GM18526 (cell line): ENCODE data around the gene DOC2A.

ENCODE experiments used
- POLR2A ChIP-seq: IDR thresholded peaks from 3 replicates; pipeline ENCODE4 v1.6.1; 2011; ENCODE audit not compliant: insufficient read length; ENCODE audit errors: extremely low read depth

Gene DOC2A

DNA sequence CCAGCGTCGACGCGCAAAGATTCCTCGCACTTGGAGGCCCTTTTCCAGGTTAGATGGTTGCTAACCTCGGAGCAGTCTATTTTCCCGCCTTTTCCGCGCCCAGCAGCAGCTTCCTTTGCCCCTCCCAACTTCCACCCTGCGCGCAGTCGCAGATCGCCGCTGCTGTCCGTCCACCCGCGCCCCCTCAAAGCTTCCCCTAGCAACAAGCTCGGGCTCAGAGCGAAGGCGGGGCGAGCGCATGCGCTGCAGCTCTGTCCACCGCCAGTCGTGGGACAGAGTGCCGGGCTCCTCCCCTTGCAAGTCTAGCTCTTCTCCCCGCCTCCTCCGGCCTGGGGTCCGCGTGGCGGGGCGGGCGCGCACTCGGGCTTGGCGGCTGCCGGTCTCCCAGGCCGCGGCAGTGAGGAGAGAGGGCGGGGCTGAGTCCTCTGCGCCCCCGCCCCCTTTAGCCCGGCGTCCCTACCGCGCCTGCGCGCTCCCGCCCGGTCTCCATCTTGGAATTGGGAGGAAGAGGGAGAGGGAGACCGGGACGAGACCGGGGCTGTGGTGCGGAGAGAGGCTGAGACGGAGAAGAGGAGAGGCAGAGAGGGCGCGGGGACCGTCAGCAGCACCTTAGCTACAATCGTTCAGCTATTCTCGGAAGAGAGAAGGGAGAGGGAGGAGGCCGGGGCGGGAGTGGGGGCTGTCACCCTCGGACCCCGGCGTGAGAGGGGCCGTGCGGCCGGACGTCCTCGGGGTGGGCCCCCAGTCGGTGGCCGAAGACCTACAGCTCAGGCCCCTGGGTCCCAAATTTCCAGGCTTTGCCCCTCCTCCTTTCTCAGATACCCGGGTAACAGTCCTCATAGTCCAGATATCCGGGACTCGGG is 37.2 kb downstream of the DOC2A start, which contains the start of gene TAOK2:
Gene TAOK2 (plus strand): TSS at position 485 of the 863 bp plus-strand sequence. CDS start 3,905 bp downstream, outside the sequence.
- TF ChIP-seq POLR2A: peak; percentile 91

GRCh38 chr16:29972992-29973383 is 37.8 kb downstream of the DOC2A start:
- no peak for TF ChIP-seq POLR2A

DNA sequence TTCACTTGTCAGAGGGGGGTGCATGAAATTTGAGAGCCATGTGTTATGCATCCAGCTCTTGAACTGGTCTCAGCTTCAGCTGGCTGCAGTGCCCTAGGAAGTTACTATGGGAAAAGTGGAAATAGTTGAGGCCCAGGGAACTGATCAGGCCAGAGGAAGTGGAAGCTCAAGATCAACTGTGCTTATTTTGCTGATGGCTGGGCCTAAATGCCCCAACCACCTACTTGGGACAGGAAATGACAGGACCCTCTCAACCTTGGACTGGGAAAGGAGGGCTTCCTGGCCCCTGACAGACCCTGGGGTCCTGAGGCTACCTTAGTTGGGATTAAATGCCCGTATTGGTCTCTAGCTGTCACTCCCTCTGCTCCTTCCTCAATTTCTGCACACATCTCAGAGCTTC is 38.3 kb downstream of the DOC2A start:
- TF ChIP-seq POLR2A: no peak

- no peak for TF ChIP-seq POLR2A
Measured at GRCh38 chr16:29971304-29971703, 39.5 kb downstream of the DOC2A start.

DNA sequence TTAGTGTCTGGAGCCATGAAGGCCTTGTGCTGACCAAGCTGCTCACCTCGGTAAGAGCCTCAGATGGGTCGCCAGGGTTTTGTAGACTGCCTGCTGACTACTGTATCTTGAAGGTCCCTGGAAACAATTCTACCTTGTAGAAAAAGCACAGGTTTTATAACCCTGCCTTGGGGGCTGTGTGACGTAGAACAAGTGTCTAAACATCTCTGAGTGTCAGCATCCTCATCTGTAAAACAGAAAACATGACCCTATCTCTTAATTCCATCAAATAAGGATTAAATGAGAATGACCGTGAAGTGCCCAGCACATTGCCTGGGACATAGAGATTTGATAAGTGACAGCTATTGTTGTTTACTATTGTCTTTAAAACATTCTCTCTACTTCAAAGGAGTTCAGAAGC is 42.6 kb downstream of the DOC2A start:
- no peak for TF ChIP-seq POLR2A

DNA sequence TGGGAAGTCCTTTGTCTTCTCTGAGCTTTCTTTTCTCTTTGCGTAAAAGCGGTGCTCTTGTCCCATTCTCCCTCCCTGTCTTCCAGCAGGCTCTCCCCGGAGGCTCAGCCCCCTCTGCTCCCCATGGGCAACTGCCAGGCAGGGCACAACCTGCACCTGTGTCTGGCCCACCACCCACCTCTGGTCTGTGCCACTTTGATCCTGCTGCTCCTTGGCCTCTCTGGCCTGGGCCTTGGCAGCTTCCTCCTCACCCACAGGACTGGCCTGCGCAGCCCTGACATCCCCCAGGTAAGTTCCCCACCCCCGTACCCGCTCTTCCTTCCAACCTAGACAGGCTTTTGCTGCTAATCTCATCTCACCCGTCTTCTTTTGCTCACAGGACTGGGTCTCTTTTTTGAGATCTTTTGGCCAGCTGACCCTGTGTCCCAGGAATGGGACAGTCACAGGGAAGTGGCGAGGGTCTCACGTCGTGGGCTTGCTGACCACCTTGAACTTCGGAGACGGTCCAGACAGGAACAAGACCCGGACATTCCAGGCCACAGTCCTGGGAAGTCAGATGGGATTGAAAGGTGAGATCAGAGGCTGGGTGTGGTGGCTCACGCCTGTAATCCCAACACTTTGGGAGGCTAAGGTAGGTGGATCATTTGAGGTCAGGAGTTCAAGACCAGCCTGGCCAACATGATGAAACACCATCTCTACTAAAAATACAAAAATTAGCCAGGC is 47.6 kb downstream of the DOC2A start:
- TF ChIP-seq POLR2A: no peak

GRCh38 chr16:29962344-29962994 is 48.4 kb downstream of the DOC2A start:
- TF ChIP-seq POLR2A: no peak

GRCh38 chr16:29961479-29962343 is 49.1 kb downstream of the DOC2A start, which contains the start of gene TMEM219:
TSS of gene TMEM219 (plus strand) at chr16:29962079. CDS start at chr16:29963144, 1,065 bp downstream.
- peak; percentile 69 for TF ChIP-seq POLR2A

DNA sequence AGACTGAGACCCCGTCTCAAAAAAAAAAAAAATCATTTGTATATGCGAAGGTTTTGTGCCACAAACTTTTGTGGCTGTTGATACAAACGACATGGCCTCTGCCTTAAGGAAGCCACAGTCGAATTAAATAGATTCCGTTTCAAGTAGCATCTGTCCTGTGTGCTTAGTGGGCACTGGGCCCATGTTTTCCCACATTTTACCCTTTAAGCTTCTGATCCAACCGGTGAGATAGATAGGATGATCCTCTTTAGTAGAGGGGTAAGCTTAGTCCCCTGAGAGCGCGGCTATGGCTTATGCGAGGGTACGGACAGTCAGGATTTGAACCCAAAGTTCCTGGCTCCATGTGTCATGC is 49.7 kb downstream of the DOC2A start:
- no peak for TF ChIP-seq POLR2A

DNA sequence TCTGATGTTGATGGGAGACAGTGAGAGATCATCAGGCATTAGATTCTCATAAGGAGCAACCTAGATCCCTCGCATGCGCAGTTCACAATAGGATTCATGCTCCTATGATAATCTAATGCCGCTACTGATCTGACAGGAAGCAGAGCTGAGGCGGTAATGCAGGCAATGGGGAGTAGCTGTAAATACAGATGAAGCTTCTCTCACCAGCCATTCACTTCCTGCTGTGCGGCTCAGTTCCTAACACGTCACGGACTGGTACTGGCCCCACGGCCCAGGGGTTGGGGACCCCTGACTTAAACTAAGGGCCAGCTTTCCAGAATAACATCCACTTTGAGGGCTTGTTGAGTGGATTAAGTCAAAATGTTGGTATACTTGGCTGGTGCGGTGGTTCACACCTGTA is 51.5 kb downstream of the DOC2A start:
- no peak for TF ChIP-seq POLR2A

DNA sequence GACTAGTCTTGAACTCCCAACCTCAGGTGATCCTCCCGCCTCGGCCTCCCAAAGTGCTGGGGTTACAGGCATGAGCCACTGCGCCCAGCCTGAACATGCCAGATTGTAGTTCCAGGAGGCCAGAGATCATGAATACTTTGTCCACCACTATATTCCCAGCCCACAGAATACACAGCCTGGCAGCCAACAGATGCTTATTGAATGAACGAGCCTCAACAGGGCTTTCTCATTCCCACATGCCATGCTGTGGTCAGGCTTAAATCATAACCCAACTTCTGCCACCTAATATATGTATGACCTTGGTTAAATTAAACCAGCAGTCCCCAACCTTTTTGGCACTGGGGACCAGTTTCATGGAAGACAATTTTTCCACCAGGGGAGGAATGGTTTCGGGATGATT is 52.1 kb downstream of the DOC2A start:
- no peak for TF ChIP-seq POLR2A
